Measurements from ENCODE around the gene TTC17. TPM values are rescaled to one million over a fixed set of nuclear protein-coding genes. Genes with fewer than 3 reads are reported as not detected.

The TTC17 gene
- total RNA-seq, 1 donor from 2014 or later, result 79.8 TPM

DNA sequence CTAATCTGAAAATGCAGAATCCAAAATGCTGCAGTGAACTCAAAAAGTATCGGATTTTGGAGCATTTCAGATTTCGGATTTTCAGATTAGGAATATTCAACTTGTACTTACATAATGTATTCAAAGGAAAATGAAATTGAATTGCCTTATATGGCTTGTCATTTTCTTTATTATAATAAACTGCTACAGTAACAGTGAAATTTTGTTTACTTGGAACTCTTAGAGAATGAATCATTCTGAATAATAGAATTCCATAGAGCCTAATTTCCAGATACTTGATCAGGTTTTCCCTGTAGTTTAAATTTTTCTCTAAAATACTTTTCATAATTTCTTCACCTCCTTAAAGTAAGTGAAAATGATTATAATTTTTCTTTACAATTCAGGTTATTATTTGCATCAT, 17.3 kb downstream of the TTC17 start:
- no peak for DNase-seq (ENCODE audit: low spot score)
- no peaks in the 10 kb centered on the region for H3K9me3 Mint-ChIP-seq (ENCODE audit: unreplicated experiment)
- TF ChIP-seq, protein P1, sequence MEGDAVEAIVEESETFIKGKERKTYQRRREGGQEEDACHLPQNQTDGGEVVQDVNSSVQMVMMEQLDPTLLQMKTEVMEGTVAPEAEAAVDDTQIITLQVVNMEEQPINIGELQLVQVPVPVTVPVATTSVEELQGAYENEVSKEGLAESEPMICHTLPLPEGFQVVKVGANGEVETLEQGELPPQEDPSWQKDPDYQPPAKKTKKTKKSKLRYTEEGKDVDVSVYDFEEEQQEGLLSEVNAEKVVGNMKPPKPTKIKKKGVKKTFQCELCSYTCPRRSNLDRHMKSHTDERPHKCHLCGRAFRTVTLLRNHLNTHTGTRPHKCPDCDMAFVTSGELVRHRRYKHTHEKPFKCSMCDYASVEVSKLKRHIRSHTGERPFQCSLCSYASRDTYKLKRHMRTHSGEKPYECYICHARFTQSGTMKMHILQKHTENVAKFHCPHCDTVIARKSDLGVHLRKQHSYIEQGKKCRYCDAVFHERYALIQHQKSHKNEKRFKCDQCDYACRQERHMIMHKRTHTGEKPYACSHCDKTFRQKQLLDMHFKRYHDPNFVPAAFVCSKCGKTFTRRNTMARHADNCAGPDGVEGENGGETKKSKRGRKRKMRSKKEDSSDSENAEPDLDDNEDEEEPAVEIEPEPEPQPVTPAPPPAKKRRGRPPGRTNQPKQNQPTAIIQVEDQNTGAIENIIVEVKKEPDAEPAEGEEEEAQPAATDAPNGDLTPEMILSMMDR (IDR thresholded peaks at IDR 0.05; ENCODE audit: unreplicated experiment), result no peak
- H3K27ac Mint-ChIP-seq (ENCODE audit: unreplicated experiment), result no peak overlapping the region
- no peak overlapping the region for H3K4me3 Mint-ChIP-seq (ENCODE audit: unreplicated experiment)
- H3K27me3 Mint-ChIP-seq (ENCODE audit: unreplicated experiment), result peaks cover 2% of the 10 kb centered on the region
- no peaks in the 10 kb centered on the region for H3K36me3 Mint-ChIP-seq (ENCODE audit: low read depth, unreplicated experiment)
- no peaks in the 10 kb centered on the region for H3K4me1 Mint-ChIP-seq (ENCODE audit: unreplicated experiment)

DNA sequence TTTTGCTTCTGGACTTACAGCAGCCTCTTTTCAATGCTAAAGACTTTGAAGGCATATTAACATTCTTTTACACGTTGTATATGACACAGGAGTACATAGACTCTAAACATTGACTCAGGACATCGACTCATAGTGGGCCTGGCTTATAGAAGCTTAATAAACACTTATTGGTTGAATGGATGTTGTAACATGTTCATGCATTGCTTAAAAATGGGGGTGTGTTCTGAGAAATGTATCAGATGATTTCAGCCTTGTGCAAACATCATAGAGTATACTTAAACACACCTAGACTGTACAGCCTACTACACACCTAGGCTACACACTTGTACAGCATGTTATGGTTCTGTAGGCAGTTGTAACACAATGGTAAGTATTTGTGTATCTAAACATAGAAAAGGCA, 17.9 kb downstream of the TTC17 start:
- Mint-ChIP-seq H3K36me3 (ENCODE audit: low read depth, unreplicated experiment) (peaks cover 2% of the 10 kb centered on the region), H3K9me3 (ENCODE audit: unreplicated experiment) (no peaks in the 10 kb centered on the region), H3K27ac (ENCODE audit: unreplicated experiment) (no peak overlapping the region), H3K4me1 (ENCODE audit: unreplicated experiment) (peaks cover 2% of the 10 kb centered on the region), H3K4me3 (ENCODE audit: unreplicated experiment) (no peak overlapping the region), H3K27me3 (ENCODE audit: unreplicated experiment) (peaks cover 2% of the 10 kb centered on the region)
- TF ChIP-seq, protein P1 (IDR thresholded peaks at IDR 0.05; ENCODE audit: unreplicated experiment), result no peak
- DNase-seq (ENCODE audit: low spot score), result no peak

DNA sequence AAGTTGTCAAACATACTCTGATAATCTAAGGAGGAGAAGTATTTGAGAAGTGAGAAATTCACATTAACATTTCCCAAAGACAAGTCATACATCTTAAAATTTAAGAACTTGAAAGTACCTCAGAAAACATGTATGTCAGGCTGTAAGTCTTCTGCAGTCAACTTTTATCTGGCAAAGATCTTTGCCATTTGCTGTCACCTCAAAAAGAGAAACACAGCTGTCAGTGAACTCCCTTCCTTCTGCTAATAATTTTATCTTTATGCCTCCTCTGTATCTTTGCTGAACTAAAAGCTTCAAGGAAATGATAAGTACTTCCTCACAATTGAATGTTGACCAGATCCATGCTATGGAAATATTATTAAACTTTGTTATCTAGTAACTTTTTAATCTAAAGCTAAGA, 18.7 kb downstream of the TTC17 start:
- Mint-ChIP-seq H3K9me3 (ENCODE audit: unreplicated experiment) (no peaks in the 10 kb centered on the region), H3K36me3 (ENCODE audit: low read depth, unreplicated experiment) (peaks cover 5% of the 10 kb centered on the region), H3K27ac (ENCODE audit: unreplicated experiment) (no peak overlapping the region), H3K4me3 (ENCODE audit: unreplicated experiment) (no peak overlapping the region), H3K27me3 (ENCODE audit: unreplicated experiment) (peaks cover 2% of the 10 kb centered on the region), H3K4me1 (ENCODE audit: unreplicated experiment) (peaks cover 5% of the 10 kb centered on the region)
- no peak for DNase-seq (ENCODE audit: low spot score)
- TF ChIP-seq, protein P1 (IDR thresholded peaks at IDR 0.05; ENCODE audit: unreplicated experiment), result no peak

DNA sequence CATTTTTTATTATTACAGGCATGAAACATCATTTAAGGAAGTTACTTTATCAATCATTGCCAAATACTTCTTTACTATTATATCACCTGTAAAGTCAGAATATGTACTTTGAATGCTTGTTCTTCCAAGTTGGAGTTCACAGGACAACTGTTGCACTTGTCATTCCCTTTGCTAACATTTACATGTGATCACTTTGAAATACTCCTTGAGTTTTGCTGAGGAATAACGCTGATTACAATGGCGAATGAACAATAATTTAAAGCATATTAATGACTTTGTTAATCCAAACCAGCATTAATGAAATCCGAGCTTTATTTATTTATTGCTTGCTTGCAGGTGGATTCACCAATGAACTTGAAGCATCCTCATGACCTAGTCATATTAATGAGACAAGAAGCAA, 20.2 kb downstream of the TTC17 start:
- Mint-ChIP-seq H3K36me3 (ENCODE audit: low read depth, unreplicated experiment) (peaks cover 5% of the 10 kb centered on the region), H3K4me3 (ENCODE audit: unreplicated experiment) (no peak overlapping the region), H3K9me3 (ENCODE audit: unreplicated experiment) (no peaks in the 10 kb centered on the region), H3K27me3 (ENCODE audit: unreplicated experiment) (peaks cover 2% of the 10 kb centered on the region), H3K27ac (ENCODE audit: unreplicated experiment) (no peak overlapping the region), H3K4me1 (ENCODE audit: unreplicated experiment) (peaks cover 5% of the 10 kb centered on the region)
- DNase-seq (ENCODE audit: low spot score), result no peak
- TF ChIP-seq, protein P1 (IDR thresholded peaks at IDR 0.05; ENCODE audit: unreplicated experiment), result no peak

DNA sequence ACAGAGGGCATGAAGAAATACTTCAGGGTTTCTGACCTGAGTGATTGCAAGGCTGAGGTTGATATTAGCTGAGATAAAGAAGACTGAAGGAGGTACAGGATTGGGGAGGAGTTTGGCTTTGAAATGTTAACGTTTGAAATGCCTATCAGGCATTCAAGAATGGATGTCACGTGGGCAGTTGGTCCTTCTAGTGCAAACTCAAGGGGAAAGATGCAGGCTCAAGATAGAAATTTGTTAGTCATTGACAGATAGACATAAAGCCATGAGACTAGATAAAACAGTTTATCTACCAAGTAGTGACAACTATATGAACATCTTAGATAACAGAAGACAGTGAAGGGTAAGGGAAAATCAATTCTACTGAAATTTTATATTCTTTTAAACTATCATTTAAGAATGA, 23.1 kb downstream of the TTC17 start:
- peaks cover 5% of the 10 kb centered on the region for H3K4me1 Mint-ChIP-seq (ENCODE audit: unreplicated experiment)
- TF ChIP-seq, protein P1 (IDR thresholded peaks at IDR 0.05; ENCODE audit: unreplicated experiment), result no peak
- no peaks in the 10 kb centered on the region for H3K9me3 Mint-ChIP-seq (ENCODE audit: unreplicated experiment)
- peak overlapping the region; percentile 4 for H3K4me3 Mint-ChIP-seq (ENCODE audit: unreplicated experiment)
- no peaks in the 10 kb centered on the region for H3K27me3 Mint-ChIP-seq (ENCODE audit: unreplicated experiment)
- no peak for DNase-seq (ENCODE audit: low spot score)
- no peak overlapping the region for H3K27ac Mint-ChIP-seq (ENCODE audit: unreplicated experiment)
- H3K36me3 Mint-ChIP-seq (ENCODE audit: low read depth, unreplicated experiment), result peaks cover 5% of the 10 kb centered on the region

Data from endothelial cell (in vitro differentiated cells).